Measurements from ENCODE around the gene GAK.
"Not testable (repeated sequence)": the region's sequence is repeated elsewhere in the genome, so short reads cannot be mapped to it uniquely, and the experiment has no call there.

DNA sequence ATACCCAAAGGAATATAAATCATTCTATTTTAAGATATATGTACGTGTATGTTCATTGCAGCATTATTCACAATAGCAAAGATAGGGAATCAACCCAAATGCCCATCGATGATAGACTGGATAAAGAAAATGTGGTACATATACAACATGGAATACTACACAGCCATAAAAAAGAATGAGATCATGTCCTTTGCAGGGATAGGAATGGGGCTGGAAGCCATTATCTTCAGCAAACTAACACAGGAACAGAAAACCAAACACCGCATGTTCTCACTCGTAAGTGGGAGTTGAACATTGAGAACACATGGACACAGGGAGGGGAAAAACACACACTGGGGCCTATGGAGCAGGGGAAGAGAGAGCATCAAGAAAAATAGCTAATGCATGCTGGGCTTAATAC is 125.1 kb downstream of the GAK start:
- TF ChIP-seq, protein P1, sequence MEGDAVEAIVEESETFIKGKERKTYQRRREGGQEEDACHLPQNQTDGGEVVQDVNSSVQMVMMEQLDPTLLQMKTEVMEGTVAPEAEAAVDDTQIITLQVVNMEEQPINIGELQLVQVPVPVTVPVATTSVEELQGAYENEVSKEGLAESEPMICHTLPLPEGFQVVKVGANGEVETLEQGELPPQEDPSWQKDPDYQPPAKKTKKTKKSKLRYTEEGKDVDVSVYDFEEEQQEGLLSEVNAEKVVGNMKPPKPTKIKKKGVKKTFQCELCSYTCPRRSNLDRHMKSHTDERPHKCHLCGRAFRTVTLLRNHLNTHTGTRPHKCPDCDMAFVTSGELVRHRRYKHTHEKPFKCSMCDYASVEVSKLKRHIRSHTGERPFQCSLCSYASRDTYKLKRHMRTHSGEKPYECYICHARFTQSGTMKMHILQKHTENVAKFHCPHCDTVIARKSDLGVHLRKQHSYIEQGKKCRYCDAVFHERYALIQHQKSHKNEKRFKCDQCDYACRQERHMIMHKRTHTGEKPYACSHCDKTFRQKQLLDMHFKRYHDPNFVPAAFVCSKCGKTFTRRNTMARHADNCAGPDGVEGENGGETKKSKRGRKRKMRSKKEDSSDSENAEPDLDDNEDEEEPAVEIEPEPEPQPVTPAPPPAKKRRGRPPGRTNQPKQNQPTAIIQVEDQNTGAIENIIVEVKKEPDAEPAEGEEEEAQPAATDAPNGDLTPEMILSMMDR (IDR thresholded peaks at IDR 0.05), result not testable (repeated sequence)
- not testable (repeated sequence) for TF ChIP-seq POLR2AphosphoS5 (IDR thresholded peaks at IDR 0.05; ENCODE audit: low read depth, low read length); TCF7L2 (IDR thresholded peaks at IDR 0.05; ENCODE audit: low read depth, low read length); SIN3A (IDR thresholded peaks at IDR 0.05; ENCODE audit: borderline replicate concordance, insufficient read depth, low read depth, low read length)
- TF ChIP-seq, protein P2, sequence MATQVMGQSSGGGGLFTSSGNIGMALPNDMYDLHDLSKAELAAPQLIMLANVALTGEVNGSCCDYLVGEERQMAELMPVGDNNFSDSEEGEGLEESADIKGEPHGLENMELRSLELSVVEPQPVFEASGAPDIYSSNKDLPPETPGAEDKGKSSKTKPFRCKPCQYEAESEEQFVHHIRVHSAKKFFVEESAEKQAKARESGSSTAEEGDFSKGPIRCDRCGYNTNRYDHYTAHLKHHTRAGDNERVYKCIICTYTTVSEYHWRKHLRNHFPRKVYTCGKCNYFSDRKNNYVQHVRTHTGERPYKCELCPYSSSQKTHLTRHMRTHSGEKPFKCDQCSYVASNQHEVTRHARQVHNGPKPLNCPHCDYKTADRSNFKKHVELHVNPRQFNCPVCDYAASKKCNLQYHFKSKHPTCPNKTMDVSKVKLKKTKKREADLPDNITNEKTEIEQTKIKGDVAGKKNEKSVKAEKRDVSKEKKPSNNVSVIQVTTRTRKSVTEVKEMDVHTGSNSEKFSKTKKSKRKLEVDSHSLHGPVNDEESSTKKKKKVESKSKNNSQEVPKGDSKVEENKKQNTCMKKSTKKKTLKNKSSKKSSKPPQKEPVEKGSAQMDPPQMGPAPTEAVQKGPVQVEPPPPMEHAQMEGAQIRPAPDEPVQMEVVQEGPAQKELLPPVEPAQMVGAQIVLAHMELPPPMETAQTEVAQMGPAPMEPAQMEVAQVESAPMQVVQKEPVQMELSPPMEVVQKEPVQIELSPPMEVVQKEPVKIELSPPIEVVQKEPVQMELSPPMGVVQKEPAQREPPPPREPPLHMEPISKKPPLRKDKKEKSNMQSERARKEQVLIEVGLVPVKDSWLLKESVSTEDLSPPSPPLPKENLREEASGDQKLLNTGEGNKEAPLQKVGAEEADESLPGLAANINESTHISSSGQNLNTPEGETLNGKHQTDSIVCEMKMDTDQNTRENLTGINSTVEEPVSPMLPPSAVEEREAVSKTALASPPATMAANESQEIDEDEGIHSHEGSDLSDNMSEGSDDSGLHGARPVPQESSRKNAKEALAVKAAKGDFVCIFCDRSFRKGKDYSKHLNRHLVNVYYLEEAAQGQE (IDR thresholded peaks at IDR 0.05; ENCODE audit: insufficient read depth in 1 of 2, low read depth in 2 of 2, low read length in 1 of 2), result not testable (repeated sequence)

Data from Panc1 (cell line).